ENCODE measurements around the gene DIDO1.

The DIDO1 gene

DNA sequence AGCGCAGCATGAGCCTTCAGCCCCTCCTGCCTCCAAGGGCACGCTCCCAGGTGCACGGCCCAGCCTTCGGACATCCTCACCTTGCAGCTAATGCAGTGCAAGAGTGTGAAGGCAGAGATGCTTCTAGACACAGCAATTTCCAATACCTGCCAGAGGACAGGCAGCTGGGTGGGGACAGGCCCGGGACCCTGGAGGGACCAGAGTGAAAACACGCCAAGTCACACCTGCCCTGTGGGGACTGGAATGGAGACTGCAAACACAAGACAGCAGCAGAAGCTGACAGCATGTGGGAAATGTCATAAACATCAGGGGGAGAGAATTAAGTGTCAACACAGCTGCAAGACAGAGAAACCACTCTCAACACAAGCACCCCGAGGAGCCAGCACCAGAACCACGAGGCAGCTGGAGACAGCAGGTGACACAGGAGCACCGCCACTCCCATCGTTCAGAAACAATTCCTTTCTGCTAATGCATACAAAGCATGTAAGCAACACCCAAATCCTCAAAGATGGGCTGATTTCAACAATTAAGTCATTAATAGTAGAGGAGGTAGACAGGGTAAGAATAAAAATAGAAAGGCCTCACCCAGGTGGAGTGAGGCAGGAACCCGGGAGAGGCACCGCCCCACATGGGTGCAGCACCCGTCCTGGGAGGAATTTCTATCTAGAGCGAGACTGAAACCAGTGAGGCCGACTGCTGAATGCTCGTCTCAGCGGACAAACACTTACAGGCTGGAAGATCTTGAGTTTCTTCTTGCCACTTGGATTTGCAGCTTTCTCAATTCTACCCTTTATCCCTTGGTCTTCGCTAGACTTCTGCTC is 17.1 kb downstream of the DIDO1 start:
- no peak for DNase-seq (ENCODE audit: low read depth, low spot score)
- CTCF ChIA-PET, result interaction anchor here (1.0 to 4.1 kb wide), 5 partner anchors 8 to 100 kb away, joined by 3 to 38 read pairs (median 26); partner anchors contain the start of gene DIDO1
- POLR2A ChIA-PET, result no interaction called here
- H3K4me3 ChIP-seq (ENCODE audit: low read depth, low read length), result no peak overlapping the region
- no peak for TF ChIP-seq CTCF (IDR thresholded peaks at IDR 0.05; ENCODE audit: insufficient read depth, low read length, missing control alignments)

DNA sequence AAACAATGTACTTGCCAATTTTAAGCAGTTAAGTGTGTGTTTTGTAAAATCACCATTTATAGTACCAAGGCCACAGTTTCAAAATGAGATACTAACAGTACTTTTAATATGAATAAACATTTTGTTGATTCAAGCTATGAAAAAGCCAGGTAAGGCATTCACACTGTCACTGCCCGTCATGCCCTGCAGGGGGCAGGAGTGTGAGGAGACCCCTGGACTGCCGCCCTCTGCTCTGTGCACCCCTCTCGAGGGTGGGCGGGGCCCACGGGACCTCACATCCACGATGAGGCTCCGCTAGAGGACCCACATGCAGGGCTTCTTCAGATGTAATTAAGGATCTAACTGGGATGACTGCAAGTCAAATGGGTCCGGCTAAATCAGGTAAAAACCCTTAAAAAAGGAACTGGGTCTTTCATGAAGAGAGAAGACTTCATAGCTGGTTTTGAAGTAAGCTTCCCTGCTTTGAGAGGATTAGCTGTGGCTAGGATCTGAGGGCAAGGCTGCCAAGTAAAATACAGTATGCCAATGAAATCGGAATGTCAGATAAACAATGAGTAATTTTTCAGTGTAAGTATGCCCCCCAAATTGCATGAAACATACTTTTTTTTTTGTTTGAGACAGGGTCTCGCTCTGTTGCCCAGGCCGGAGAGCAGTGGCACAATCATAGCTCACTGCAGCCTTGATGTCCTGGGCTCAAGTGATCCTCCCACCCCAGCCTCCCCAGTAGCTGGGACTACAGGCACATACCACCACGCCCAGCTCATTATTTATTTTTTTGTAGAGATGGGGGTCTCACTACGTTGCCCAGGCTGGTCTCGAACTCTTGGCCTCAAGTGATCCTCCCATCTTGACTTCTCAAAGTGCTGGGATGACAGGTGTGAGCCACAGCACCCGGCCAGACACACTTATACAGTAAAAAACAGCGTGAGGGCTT is 18.7 kb downstream of the DIDO1 start:
- DNase-seq (ENCODE audit: low read depth, low spot score), result no peak
- peak; percentile 38 for TF ChIP-seq CTCF (IDR thresholded peaks at IDR 0.05; ENCODE audit: insufficient read depth, low read length, missing control alignments)
- CTCF ChIA-PET, result interaction anchor here (0.6 to 4.1 kb wide), 9 partner anchors 8 to 101 kb away, joined by 3 to 38 read pairs (median 6); partner anchors contain the start of gene DIDO1
- no peak overlapping the region for H3K4me3 ChIP-seq (ENCODE audit: low read depth, low read length)
- POLR2A ChIA-PET, result interaction anchor here (0.7 kb wide), 1 partner anchor 46 kb away, joined by 3 read pairs; no protein-coding TSS in a partner anchor

DNA sequence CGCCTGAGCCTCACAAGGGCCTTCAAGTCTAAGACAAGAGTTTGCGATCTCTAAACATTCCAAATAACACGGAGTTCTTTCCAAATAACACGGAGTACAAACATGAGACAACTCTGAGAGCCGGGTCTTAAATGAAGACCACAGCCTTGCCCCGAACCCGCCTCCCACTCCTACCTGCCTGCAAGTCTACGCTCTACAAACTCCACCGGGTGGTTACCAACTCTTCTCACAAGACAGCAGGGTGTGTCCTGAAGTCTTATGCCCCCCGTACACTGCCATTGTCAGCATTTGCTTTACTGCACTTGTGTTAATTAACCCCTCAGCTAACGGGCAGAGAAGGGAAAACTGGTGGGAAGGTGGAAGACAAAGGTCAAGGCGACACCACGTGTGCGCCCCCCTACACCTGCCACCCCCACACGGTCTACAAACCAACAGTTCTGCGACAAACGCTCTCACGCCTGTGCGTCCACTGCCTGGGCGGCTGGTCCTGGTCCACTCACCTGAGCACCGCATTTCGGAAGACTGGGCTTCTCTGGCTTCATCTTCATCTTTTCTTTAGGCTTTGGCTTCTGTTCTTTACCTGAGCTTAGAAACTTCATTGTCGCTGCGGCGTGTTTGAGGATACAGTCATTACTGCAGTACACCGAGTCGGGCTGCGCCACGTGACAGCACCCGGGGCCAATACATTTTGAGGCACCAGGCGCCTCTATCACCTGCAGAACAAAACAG is 19.5 kb downstream of the DIDO1 start:
- CTCF ChIA-PET, result interaction anchor here (0.6 to 4.1 kb wide), 7 partner anchors 7 to 20 kb away, joined by 3 to 38 read pairs (median 10); partner anchors contain the start of gene DIDO1
- POLR2A ChIA-PET, result no interaction called here
- H3K4me3 ChIP-seq (ENCODE audit: low read depth, low read length), result no peak overlapping the region
- DNase-seq (ENCODE audit: low read depth, low spot score), result no peak
- no peak for TF ChIP-seq CTCF (IDR thresholded peaks at IDR 0.05; ENCODE audit: insufficient read depth, low read length, missing control alignments)

DNA sequence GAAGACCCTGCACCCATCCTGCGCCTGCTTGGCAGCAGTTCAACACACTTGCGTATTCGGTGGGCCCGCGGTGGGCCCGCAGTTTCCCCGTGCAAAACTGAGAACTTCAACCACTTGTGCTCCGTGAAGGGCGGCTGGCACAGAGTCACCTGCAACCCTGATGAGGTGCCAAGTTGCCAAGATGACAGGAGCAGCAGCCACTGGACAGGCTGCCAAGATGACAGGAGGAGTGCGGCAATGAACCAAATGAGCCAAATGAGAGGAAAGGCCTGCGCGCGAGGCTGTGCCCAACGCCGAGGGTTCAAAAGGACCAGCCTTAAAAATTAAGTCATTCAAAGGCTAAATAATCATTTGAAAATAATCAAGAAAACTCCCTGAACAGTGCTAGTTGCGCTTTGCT is 20.1 kb downstream of the DIDO1 start:
- no peak overlapping the region for H3K4me3 ChIP-seq (ENCODE audit: low read depth, low read length)
- ChIA-PET POLR2A (no interaction called here), CTCF (interaction anchor here (0.8 to 3.9 kb wide), 5 partner anchors 11 to 98 kb away, joined by 3 to 31 read pairs (median 3); no protein-coding TSS in a partner anchor)
- no peak for DNase-seq (ENCODE audit: low read depth, low spot score)
- TF ChIP-seq CTCF (IDR thresholded peaks at IDR 0.05; ENCODE audit: insufficient read depth, low read length, missing control alignments), result no peak

DNA sequence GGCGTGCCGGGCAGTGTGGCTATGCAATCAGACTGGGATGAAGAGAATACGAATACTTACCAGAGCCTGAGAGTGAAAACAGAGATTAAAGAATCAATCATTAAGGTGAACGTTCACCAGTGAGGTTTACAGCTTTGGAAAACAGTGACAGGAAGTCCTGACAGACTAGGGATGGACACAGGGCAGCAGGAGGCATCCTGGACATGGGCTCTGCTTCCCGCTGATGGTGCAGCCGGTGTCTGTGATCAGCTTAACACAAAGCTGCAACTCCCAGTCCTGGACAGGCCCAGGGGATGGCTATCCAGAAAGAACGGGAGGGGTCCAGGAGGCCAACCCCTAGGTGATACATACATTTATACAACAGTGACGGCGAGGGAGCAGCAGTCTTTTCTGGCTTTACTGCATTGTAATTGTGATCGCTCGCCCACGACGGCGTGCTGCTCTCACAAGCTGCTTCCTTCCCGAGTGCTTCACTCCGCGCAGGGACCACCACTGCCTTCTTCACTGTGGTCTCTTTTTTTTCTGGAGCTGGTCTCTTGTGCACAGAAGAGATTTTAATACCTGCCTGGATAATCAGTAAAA is 20.7 kb downstream of the DIDO1 start:
- CTCF ChIA-PET, result interaction anchor here (0.9 to 1.0 kb wide), 2 partner anchors 13 to 97 kb away, joined by 3 read pairs; no protein-coding TSS in a partner anchor
- no peak overlapping the region for H3K4me3 ChIP-seq (ENCODE audit: low read depth, low read length)
- TF ChIP-seq CTCF (IDR thresholded peaks at IDR 0.05; ENCODE audit: insufficient read depth, low read length, missing control alignments), result no peak
- POLR2A ChIA-PET, result no interaction called here
- no peak for DNase-seq (ENCODE audit: low read depth, low spot score)

Data from AG04449 (cell line).